GM18526 (cell line): ENCODE results near the gene PTPRZ1.

Source experiments
- POLR2A ChIP-seq: IDR thresholded peaks from 3 replicates; pipeline ENCODE4 v1.6.1; 2011; ENCODE audit not compliant: insufficient read length; ENCODE audit errors: extremely low read depth

Gene PTPRZ1

GRCh38 chr7:121931149-121931902 lies 58.4 kb downstream of the PTPRZ1 start:
- TF ChIP-seq POLR2A = no peak

GRCh38 chr7:121932768-121933167 lies 59.8 kb downstream of the PTPRZ1 start:
- TF ChIP-seq POLR2A = no peak

- TF ChIP-seq POLR2A = no peak
These were observed 64.1 kb downstream of the PTPRZ1 start for GRCh38 chr7:121936951-121937623.

GRCh38 chr7:121938429-121938996 lies 65.6 kb downstream of the PTPRZ1 start:
- no peak for TF ChIP-seq POLR2A

GRCh38 chr7:121940918-121941317 lies 68.0 kb downstream of the PTPRZ1 start:
- TF ChIP-seq POLR2A = no peak

GRCh38 chr7:121941830-121942229 lies 68.9 kb downstream of the PTPRZ1 start:
- no peak for TF ChIP-seq POLR2A

GRCh38 chr7:121945066-121945465 lies 72.1 kb downstream of the PTPRZ1 start:
- no peak for TF ChIP-seq POLR2A

- no peak for TF ChIP-seq POLR2A
These were observed 72.7 kb downstream of the PTPRZ1 start for GRCh38 chr7:121945480-121946236.

- TF ChIP-seq POLR2A = no peak
These were observed 80.2 kb downstream of the PTPRZ1 start for GRCh38 chr7:121953164-121953563.

- no peak for TF ChIP-seq POLR2A
These were observed 80.6 kb downstream of the PTPRZ1 start for GRCh38 chr7:121953601-121954000.

- TF ChIP-seq POLR2A = no peak
These were observed 81.8 kb downstream of the PTPRZ1 start for GRCh38 chr7:121954803-121955202.

GRCh38 chr7:121957626-121958025 lies 84.7 kb downstream of the PTPRZ1 start:
- TF ChIP-seq POLR2A = no peak

GRCh38 chr7:121960678-121961077 lies 87.7 kb downstream of the PTPRZ1 start:
- TF ChIP-seq POLR2A = no peak

GRCh38 chr7:121961089-121961867 lies 88.3 kb downstream of the PTPRZ1 start:
- TF ChIP-seq POLR2A = no peak
